NCI-H345 (cell line): ENCODE measurements around the gene PTGDR.

Experiments used
- DNase-seq: peaks from one replicate; lab custom pipeline; 2025; lab: John Stamatoyannopoulos, UW

The PTGDR gene

GRCh38 chr14:52265253-52265652, 2.2 kb upstream of the PTGDR start:
- no peak for DNase-seq

- no peak for DNase-seq
These were observed 1.3 kb upstream of the PTGDR start for GRCh38 chr14:52266179-52266578.

- no peak for DNase-seq
These were observed 716 bp upstream of the PTGDR start for GRCh38 chr14:52266782-52267181.

- no peak for DNase-seq
These were observed 972 bp downstream of the PTGDR start for GRCh38 chr14:52268279-52269061.

- DNase-seq, result no peak
These were observed 1.6 kb downstream of the PTGDR start for GRCh38 chr14:52269100-52269499.

- no peak for DNase-seq
These were observed 2.5 kb downstream of the PTGDR start for GRCh38 chr14:52269982-52270381.

GRCh38 chr14:52271538-52271937, 4.0 kb downstream of the PTGDR start:
- no peak for DNase-seq

- no peak for DNase-seq
These were observed 4.9 kb downstream of the PTGDR start for GRCh38 chr14:52272375-52272774.

- no peak for DNase-seq
These were observed 7.9 kb downstream of the PTGDR start for GRCh38 chr14:52275372-52275771.

- DNase-seq, result no peak
These were observed 10.1 kb downstream of the PTGDR start for GRCh38 chr14:52277552-52277951.

- no peak for DNase-seq
These were observed 11.9 kb downstream of the PTGDR start for GRCh38 chr14:52279408-52279807.

- no peak for DNase-seq
These were observed 15.6 kb downstream of the PTGDR start for GRCh38 chr14:52283099-52283498.

- no peak for DNase-seq
These were observed 19.5 kb downstream of the PTGDR start for GRCh38 chr14:52286661-52287649.

- no peak for DNase-seq
These were observed 28.9 kb downstream of the PTGDR start for GRCh38 chr14:52296378-52296777.

GRCh38 chr14:52298795-52299194, 31.3 kb downstream of the PTGDR start:
- DNase-seq, result no peak

- DNase-seq, result peak; percentile 45
These were observed 32.3 kb downstream of the PTGDR start for GRCh38 chr14:52299692-52300278.

GRCh38 chr14:52303236-52303635, 35.7 kb downstream of the PTGDR start:
- no peak for DNase-seq

- DNase-seq, result no peak
These were observed 36.9 kb downstream of the PTGDR start for GRCh38 chr14:52304248-52304904.

GRCh38 chr14:52305014-52305413, 37.5 kb downstream of the PTGDR start:
- DNase-seq, result no peak

- DNase-seq, result no peak
These were observed 39.9 kb downstream of the PTGDR start for GRCh38 chr14:52307376-52307775.

GRCh38 chr14:52307905-52308304, 40.4 kb downstream of the PTGDR start:
- DNase-seq, result no peak

GRCh38 chr14:52310541-52310940, 43.0 kb downstream of the PTGDR start:
- no peak for DNase-seq
